ENCODE measurements around the gene OR2AG2. TPM values are rescaled to one million over a fixed set of nuclear protein-coding genes. Genes with fewer than 3 reads are reported as not detected.

Gene OR2AG2
- total RNA-seq, 4 donors from 2014 or later: 0.18 to 1.2 (median 0.85) TPM; not detected in 1

GRCh38 chr11:6727971-6728760 lies 43.6 kb downstream of the OR2AG2 start:
- H3K4me3 ChIP-seq: no peak overlapping the region

GRCh38 chr11:6725386-6725896 lies 46.3 kb downstream of the OR2AG2 start:
- DNase-seq: no peak
- H3K36me3 ChIP-seq: no peaks in the 10 kb centered on the region
- TF ChIP-seq POLR2A (IDR thresholded peaks at IDR 0.05) (no peak), CTCF (IDR thresholded peaks at IDR 0.05) (no peak)
- no peaks in the 10 kb centered on the region for H3K9me3 ChIP-seq
- H3K4me1 ChIP-seq: no peaks in the 10 kb centered on the region
- H3K4me3 ChIP-seq: no peak overlapping the region
- no peak overlapping the region for H3K27ac ChIP-seq
- no peaks in the 10 kb centered on the region for H3K27me3 ChIP-seq

More at GRCh38 chr11:6727971-6728760, 43.6 kb downstream of the OR2AG2 start:
- Histone ChIP-seq H3K27ac (no peak overlapping the region), H3K27me3 (no peaks in the 10 kb centered on the region), H3K4me1 (no peaks in the 10 kb centered on the region), H3K9me3 (no peaks in the 10 kb centered on the region), H3K36me3 (no peaks in the 10 kb centered on the region)
- no peak for TF ChIP-seq POLR2A (IDR thresholded peaks at IDR 0.05)
- TF ChIP-seq CTCF (IDR thresholded peaks at IDR 0.05): no peak
- no peak for DNase-seq

- H3K9me3 ChIP-seq: no peaks in the 10 kb centered on the region
- no peaks in the 10 kb centered on the region for H3K36me3 ChIP-seq
- DNase-seq: no peak
- no peaks in the 10 kb centered on the region for H3K4me1 ChIP-seq
- H3K27me3 ChIP-seq: no peaks in the 10 kb centered on the region
- H3K27ac ChIP-seq: no peak overlapping the region
- TF ChIP-seq CTCF (IDR thresholded peaks at IDR 0.05) (no peak), POLR2A (IDR thresholded peaks at IDR 0.05) (no peak)
- no peak overlapping the region for H3K4me3 ChIP-seq
Observed at GRCh38 chr11:6724013-6724412, 47.8 kb downstream of the OR2AG2 start.

GRCh38 chr11:6721343-6721742 lies 50.4 kb downstream of the OR2AG2 start:
- no peak for DNase-seq
- no peaks in the 10 kb centered on the region for H3K9me3 ChIP-seq
- H3K27ac ChIP-seq: no peak overlapping the region
- H3K27me3 ChIP-seq: no peaks in the 10 kb centered on the region
- no peaks in the 10 kb centered on the region for H3K36me3 ChIP-seq
- no peaks in the 10 kb centered on the region for H3K4me1 ChIP-seq
- no peak for TF ChIP-seq CTCF (IDR thresholded peaks at IDR 0.05)
- TF ChIP-seq POLR2A (IDR thresholded peaks at IDR 0.05): no peak
- H3K4me3 ChIP-seq: no peak overlapping the region

- TF ChIP-seq POLR2A (IDR thresholded peaks at IDR 0.05) (no peak), CTCF (IDR thresholded peaks at IDR 0.05) (no peak)
- Histone ChIP-seq H3K9me3 (no peaks in the 10 kb centered on the region), H3K36me3 (no peaks in the 10 kb centered on the region), H3K27ac (no peak overlapping the region), H3K27me3 (no peaks in the 10 kb centered on the region), H3K4me3 (no peak overlapping the region), H3K4me1 (no peaks in the 10 kb centered on the region)
- DNase-seq: no peak
Observed at GRCh38 chr11:6719576-6719975, 52.2 kb downstream of the OR2AG2 start.
